Measurements from ENCODE around the gene FAM98C. TPM values are rescaled to one million over a fixed set of nuclear protein-coding genes. Genes with fewer than 3 reads are reported as not detected.

The FAM98C gene
- total RNA-seq, 2 donors from 2014 or later: 19.9 to 59.5 TPM

GRCh38 chr19:38437917-38438316 is 35.0 kb downstream of the FAM98C start:
- no peak overlapping the region for H3K4me3 ChIP-seq
- TF ChIP-seq POLR2AphosphoS5 (IDR thresholded peaks at IDR 0.05) (no peak), POLR2A (IDR thresholded peaks at IDR 0.05) (no peak), CTCF (IDR thresholded peaks at IDR 0.05) (no peak)
- no peaks in the 10 kb centered on the region for H3K36me3 ChIP-seq
- no peak overlapping the region for H3K27ac ChIP-seq
- 84% methylated on average over 2 of the region's 2 CpGs for WGBS
- no peaks in the 10 kb centered on the region for H3K9me3 ChIP-seq
- DNase-seq (ENCODE audit: low spot score): no peak
- peaks cover 18% of the 10 kb centered on the region for H3K27me3 ChIP-seq (replicated peaks; ENCODE audit: insufficient read depth)
- no peaks in the 10 kb centered on the region for H3K4me1 ChIP-seq (replicated peaks)
- intact Hi-C loops (cut with DNase I): no loop called here

GRCh38 chr19:38440592-38440991 is 37.7 kb downstream of the FAM98C start:
- H3K4me1 ChIP-seq (replicated peaks): no peaks in the 10 kb centered on the region
- WGBS: 69% methylated on average over 14 of the region's 14 CpGs
- no peak for DNase-seq (ENCODE audit: low spot score)
- no peak overlapping the region for H3K27ac ChIP-seq
- TF ChIP-seq CTCF (IDR thresholded peaks at IDR 0.05): no peak
- TF ChIP-seq POLR2AphosphoS5 (IDR thresholded peaks at IDR 0.05): no peak
- no peak for TF ChIP-seq POLR2A (IDR thresholded peaks at IDR 0.05)
- no peaks in the 10 kb centered on the region for H3K36me3 ChIP-seq
- intact Hi-C loops (cut with DNase I): no loop called here
- H3K27me3 ChIP-seq (replicated peaks; ENCODE audit: insufficient read depth): peaks cover under 1% of the 10 kb centered on the region
- no peak overlapping the region for H3K4me3 ChIP-seq
- no peaks in the 10 kb centered on the region for H3K9me3 ChIP-seq

- Histone ChIP-seq H3K9me3 (no peaks in the 10 kb centered on the region), H3K36me3 (no peaks in the 10 kb centered on the region), H3K27me3 (replicated peaks; ENCODE audit: insufficient read depth) (no peaks in the 10 kb centered on the region), H3K4me1 (replicated peaks) (no peaks in the 10 kb centered on the region), H3K27ac (no peak overlapping the region), H3K4me3 (no peak overlapping the region)
- intact Hi-C loops (cut with DNase I): no loop called here
- WGBS: 51% methylated on average over 7 of the region's 7 CpGs
- TF ChIP-seq POLR2A (IDR thresholded peaks at IDR 0.05): no peak
- no peak for TF ChIP-seq CTCF (IDR thresholded peaks at IDR 0.05)
- no peak for TF ChIP-seq POLR2AphosphoS5 (IDR thresholded peaks at IDR 0.05)
- no peak for DNase-seq (ENCODE audit: low spot score)
Observed at GRCh38 chr19:38441657-38442348, 38.9 kb downstream of the FAM98C start.

- Histone ChIP-seq H3K27me3 (replicated peaks; ENCODE audit: insufficient read depth) (no peaks in the 10 kb centered on the region), H3K9me3 (no peaks in the 10 kb centered on the region), H3K36me3 (no peaks in the 10 kb centered on the region), H3K27ac (no peak overlapping the region), H3K4me1 (replicated peaks) (no peaks in the 10 kb centered on the region), H3K4me3 (no peak overlapping the region)
- 85% methylated on average over 9 of the region's 9 CpGs for WGBS
- no peak for TF ChIP-seq POLR2A (IDR thresholded peaks at IDR 0.05)
- no peak for TF ChIP-seq POLR2AphosphoS5 (IDR thresholded peaks at IDR 0.05)
- TF ChIP-seq CTCF (IDR thresholded peaks at IDR 0.05): no peak
- intact Hi-C loops (cut with DNase I): no loop called here
- DNase-seq (ENCODE audit: low spot score): no peak
Observed at GRCh38 chr19:38442736-38443135, 39.8 kb downstream of the FAM98C start.

GRCh38 chr19:38443458-38443999 is 40.6 kb downstream of the FAM98C start:
- no peak overlapping the region for H3K4me3 ChIP-seq
- 79% methylated on average over 15 of the region's 15 CpGs for WGBS
- H3K9me3 ChIP-seq: no peaks in the 10 kb centered on the region
- H3K36me3 ChIP-seq: no peaks in the 10 kb centered on the region
- H3K27me3 ChIP-seq (replicated peaks; ENCODE audit: insufficient read depth): no peaks in the 10 kb centered on the region
- intact Hi-C loops (cut with DNase I): no loop called here
- no peaks in the 10 kb centered on the region for H3K4me1 ChIP-seq (replicated peaks)
- no peak overlapping the region for H3K27ac ChIP-seq
- DNase-seq (ENCODE audit: low spot score): no peak
- TF ChIP-seq POLR2A (IDR thresholded peaks at IDR 0.05) (no peak), POLR2AphosphoS5 (IDR thresholded peaks at IDR 0.05) (no peak), CTCF (IDR thresholded peaks at IDR 0.05) (no peak)

Measured in prostate gland (tissue), 2 donors.